Mesenteric fat pad (tissue), 1 donor: ENCODE measurements around the gene NR5A1. TPM values are rescaled to one million over a fixed set of nuclear protein-coding genes. Genes with fewer than 3 reads are reported as not detected.

Source experiments
- DNase-seq: peaks from one replicate; pipeline ENCODE4 v3.0.0-alpha.2; 2020; ENCODE audit warnings: low spot score
- total RNA-seq: library from RNA; stranded (reverse); fragmentation: NEBNext Ultra II Directional; extraction: Animal tissue kit (Norgen Biotek cat#: 25700); gene quantifications from one replicate; pipeline ENCODE4 v1.2.1, GENCODE V29; 2021
- donor health status: DM: yes; HTN: yes; CAD: no.

NR5A1 gene
- total RNA-seq, 1 donor from 2014 or later, result not detected

DNA sequence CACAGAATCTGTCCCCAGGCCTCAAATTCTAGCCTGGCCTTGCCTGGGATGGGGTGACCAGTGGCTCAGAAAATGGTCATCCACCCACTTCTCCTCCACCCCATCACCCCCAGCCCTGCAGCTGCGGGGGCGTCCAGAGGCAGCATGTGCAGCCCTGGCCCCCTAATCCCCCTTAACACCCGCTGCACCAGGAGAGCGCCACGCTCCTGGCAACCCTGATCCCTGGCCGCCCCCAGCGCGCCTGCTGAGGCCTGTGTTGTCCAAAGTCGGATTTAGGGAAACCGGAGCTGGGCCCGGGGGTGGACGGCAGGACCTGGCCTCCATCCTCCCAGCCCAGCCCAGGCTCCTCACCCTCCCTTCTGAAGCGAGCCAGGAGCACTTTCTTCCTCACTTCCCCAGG lies 22.0 kb downstream of the NR5A1 start:
- no peak for DNase-seq

- no peak for DNase-seq
Measured at GRCh38 chr9:124483481-124483880, 23.7 kb downstream of the NR5A1 start.

DNA sequence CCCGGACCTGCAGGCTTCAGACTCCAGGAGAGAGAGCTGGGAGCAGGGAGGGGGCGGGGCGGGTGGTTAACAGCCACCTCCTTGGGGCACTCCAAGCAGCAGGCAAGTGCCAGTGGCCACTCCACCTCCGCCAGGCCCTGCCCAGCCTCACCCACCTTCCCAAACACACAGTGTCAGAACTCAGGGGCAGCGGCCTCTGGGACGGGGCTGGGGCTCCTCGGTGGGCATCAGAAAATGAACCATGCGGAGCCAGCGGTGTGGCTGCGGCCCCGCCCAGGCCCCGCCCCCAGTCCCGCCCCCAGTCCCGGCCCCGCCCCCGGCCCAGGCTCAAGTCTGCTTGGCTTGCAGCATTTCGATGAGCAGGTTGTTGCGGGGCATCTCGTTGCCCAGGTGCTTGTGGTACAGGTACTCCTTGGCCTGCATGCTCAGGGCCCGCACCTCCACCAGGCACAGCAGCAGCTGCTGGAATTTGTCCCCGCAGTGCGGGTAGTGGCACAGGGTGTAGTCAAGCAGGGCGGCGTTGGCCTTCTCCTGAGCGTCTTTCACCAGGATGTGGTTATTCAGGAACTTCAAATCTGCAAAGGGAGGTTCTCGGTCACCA lies 24.7 kb downstream of the NR5A1 start:
- DNase-seq, result no peak

- no peak for DNase-seq
Measured at GRCh38 chr9:124481115-124481514, 26.1 kb downstream of the NR5A1 start.

- DNase-seq, result no peak
Measured at GRCh38 chr9:124480621-124480981, 26.6 kb downstream of the NR5A1 start.

DNA sequence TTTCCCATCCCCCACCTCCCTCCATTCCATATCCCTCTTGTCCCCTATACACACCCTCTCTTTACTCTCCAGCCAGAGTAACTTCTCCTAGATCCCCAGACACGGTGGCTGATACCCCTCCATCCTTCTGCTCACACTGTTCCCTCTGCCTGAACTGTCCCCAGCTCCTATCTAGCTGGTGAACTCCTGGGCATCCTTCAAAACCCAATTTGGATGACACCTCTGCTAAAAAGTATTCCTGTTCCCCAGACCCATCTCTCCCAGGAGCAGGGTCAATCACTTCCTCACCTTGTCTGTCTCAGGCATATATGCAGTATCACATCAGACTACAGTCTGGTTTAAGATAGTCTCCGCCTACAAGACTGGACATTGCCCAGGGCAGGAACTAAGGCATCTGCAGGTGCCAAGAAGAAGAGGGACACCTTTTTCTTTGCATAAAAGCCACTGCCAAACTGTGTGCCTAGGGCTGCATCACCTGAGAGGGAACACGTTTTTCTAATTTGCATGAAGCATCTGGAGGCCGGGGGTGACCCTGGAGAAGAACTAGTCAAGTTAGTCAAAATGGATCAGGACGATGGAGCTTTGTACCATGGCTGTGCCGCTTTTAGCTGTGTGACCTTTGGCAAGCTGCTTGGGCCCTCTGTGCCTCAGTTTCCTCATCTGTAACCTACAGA lies 27.1 kb downstream of the NR5A1 start:
- no peak for DNase-seq

DNA sequence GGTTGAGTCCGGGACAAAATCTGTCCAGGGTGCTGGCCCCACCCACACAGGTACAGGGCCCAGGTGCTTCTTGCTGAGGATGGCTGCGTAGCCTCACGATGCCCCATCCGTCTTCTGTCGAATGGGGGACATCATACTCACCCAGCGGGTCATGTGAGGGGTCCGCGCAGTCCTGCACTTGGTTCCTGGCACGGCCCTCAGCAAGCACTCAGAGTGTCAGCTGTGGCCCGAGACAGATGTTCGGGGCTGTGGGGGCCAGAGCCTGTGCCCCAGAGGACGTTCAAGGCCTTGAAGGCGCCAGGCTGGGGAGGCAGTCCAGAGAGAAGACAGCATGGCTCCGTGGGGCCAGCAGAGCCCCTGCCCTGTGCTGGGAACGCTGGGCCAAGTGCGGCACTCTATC lies 27.8 kb downstream of the NR5A1 start:
- no peak for DNase-seq

- no peak for DNase-seq
Measured at GRCh38 chr9:124478354-124478753, 28.8 kb downstream of the NR5A1 start.

GRCh38 chr9:124477648-124478285 lies 29.4 kb downstream of the NR5A1 start:
- DNase-seq, result no peak

GRCh38 chr9:124477211-124477647 lies 30.0 kb downstream of the NR5A1 start:
- DNase-seq, result no peak

GRCh38 chr9:124475868-124476690 lies 31.1 kb downstream of the NR5A1 start:
- DNase-seq, result no peak

DNA sequence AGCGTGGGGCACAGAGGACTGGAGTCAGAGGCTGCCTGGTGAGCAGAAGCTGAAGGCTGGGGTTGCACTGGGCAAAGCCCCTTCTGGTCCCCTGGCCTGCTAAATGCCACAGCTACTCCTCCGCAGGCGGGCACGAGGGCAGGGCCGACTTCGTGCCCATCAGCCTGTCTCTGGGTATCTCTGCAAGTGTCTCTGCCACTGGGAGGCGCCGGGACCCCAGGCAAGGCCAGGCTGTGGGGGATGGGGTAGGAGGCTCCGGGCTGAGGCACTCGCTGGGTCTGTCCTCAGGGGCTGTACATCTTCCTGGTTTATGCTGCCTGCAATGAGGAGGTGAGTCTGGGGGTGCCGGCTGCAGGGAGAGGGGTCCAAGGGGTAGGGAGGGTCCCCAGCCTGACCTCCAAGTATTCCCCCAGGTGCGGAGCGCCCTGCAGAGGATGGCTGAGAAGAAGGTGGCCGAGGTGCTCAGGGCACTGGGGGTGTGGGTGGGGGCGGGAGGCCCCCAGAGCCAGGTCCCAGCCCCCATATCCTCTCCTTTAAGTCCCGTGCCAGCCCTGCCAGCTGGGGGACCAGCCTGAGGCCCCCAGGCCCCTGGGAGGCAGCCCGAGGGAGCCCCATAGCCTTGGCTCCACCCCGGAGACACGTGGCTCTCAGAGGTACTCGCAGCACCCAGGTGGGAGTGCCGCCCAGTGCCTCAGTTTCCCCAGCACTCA lies 31.9 kb downstream of the NR5A1 start:
- DNase-seq, result no peak

DNA sequence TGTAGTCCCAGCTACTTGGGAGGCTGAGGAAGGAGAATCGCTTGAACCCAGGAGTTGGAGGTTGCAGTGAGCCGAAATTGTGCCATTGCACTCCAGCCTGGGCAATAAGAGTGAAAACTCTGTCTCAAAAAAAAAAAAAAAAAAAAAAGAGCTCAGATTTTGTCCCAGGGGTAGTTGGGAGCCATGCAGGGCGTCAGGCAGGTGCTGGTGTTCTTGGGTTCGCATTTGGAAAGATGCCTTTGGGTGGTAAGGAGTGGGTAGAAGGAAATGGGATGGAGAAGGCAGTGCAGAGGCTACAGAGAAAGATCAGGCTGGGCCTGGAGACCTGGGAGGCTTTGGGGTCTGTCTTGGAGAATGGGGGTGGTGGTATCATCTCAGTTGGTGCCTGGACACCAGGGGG lies 33.0 kb downstream of the NR5A1 start:
- no peak for DNase-seq

GRCh38 chr9:124473310-124473709 lies 33.9 kb downstream of the NR5A1 start:
- DNase-seq, result no peak

- DNase-seq, result no peak
Measured at GRCh38 chr9:124472770-124473169, 34.4 kb downstream of the NR5A1 start.

DNA sequence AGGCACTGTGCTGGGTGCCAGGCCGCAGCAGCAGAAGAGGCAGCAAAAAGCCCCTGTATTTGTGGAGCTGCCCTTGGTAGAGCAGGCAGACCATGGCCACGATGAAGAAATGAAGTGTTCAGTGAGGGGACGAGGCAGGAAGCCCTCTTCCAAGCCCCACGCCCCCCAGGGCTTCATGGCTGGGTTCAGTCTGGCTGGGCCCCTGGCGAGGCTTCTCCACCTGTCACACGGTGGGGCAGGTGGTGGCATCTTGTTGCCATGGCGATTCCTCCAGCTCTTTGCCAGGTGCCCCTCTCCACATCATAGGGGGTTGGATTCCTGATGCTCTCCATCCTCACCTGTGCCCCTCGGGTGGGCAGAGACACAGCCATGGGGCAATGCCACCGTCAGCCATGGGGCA lies 35.4 kb downstream of the NR5A1 start:
- no peak for DNase-seq

DNA sequence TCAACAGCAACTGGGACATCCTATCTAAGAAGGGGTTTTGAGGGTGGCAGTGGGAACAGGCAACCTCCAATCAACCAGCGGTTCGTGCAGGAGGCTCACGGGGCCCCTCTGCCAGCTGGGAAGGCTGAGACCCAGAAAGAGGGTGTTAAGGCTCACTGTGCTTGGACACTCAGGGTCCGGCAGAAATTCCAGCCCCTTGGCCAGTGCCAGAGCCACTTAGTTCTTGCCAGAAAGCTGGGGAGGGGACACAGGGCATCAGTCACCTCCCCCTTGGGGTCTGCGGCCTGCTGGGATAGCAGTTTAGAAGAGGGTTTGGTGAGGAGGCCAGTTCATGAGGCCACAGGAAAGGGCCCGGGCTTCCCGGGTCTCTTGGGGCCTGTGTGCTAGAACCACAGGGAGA lies 36.5 kb downstream of the NR5A1 start:
- no peak for DNase-seq

- no peak for DNase-seq
Measured at GRCh38 chr9:124470306-124470705, 36.9 kb downstream of the NR5A1 start.

GRCh38 chr9:124469011-124469832 lies 38.0 kb downstream of the NR5A1 start:
- DNase-seq, result no peak

GRCh38 chr9:124468061-124468740 lies 39.0 kb downstream of the NR5A1 start:
- no peak for DNase-seq
